HCT116 (cell line): ENCODE data around the gene ZIC4. TPM values are rescaled to one million over a fixed set of nuclear protein-coding genes. Genes with fewer than 3 reads are reported as not detected.

Source experiments
- ATAC-seq: fragments of 200-7000 bp; cut with Tn5 transposase; 2 replicates; pipeline ENCODE4 v1.9.1; 2020; ENCODE audit warnings: mild to moderate bottlenecking, moderate library complexity
- BruUV-seq: library from RNA; stranded (reverse); fragments of 400-500 nt; replicated peaks from 2 replicates; lab custom pipeline; 2021; lab: Mats Ljungman, UMichigan
- CTCF ChIA-PET: fragments of 300-600 bp; sonication (Branson Sonifier 250); formaldehyde crosslinking; loops from one replicate; lab custom pipeline; 2021; ENCODE audit warnings: antibody characterized with exemption; lab: Charles Lee
- POLR2A ChIA-PET: fragments of 300-600, 350-600 bp; sonication (Branson Sonifier 250); formaldehyde crosslinking; loops from one replicate; lab custom pipeline; 2021; ENCODE audit warnings: antibody characterized with exemption; lab: Charles Lee
- RAD21 ChIA-PET, 2 experiments: fragments of 300-600 bp; sonication (Branson Sonifier 250); formaldehyde crosslinking; loops; one replicate each; lab custom pipeline; 2023; ENCODE audit warnings: low total read pairs in 2 of 2; ENCODE audit not compliant: uncharacterized antibody in 2 of 2, unreplicated experiment in 2 of 2, low non-redundant PET in 1 of 2; lab: Charles Lee
- DNase-seq: peaks from one replicate; pipeline ENCODE4 v3.0.0-alpha.2; 2010; ENCODE audit warnings: low read depth, low spot score
- H2AFZ ChIP-seq: fragments of 200-600 bp; shearing (Covaris generic), sonication (generic); 2 replicates; pipeline ENCODE4 v1.6.1; 2017; ENCODE audit warnings: low read depth, mixed run types, mixed read lengths, antibody characterized with exemption, low read length; ENCODE audit not compliant: poor library complexity, severe bottlenecking
- H3K27ac ChIP-seq: 2 replicates; pipeline ENCODE4 v1.5.1; 2012; ENCODE audit warnings: low read depth, low read length
- H3K27me3 ChIP-seq: fragments of 200-600 bp; sonication (generic); 2 replicates; pipeline ENCODE4 v1.6.1; 2016; ENCODE audit warnings: mixed run types, low read length, mixed read lengths; ENCODE audit not compliant: insufficient read depth
- H3K36me3 ChIP-seq, 2 experiments: fragments of 200-500 bp in 1 of 2; fragments of 200-600 bp in 1 of 2; sonication (Bioruptor generic) in 1 of 2; sonication (generic) in 1 of 2; 2 replicates each; pipeline versions ENCODE4 v1.5.1 to v1.6.1; 2014 to 2016; ENCODE audit warnings: low read length in 2 of 2, inconsistent platforms in 1 of 2, mixed read lengths in 1 of 2, mixed run types in 1 of 2; ENCODE audit not compliant: insufficient read depth in 2 of 2, control insufficient read depth in 1 of 2
- H3K4me1 ChIP-seq, 2 experiments: fragments of 200-600 bp in 1 of 2; sonication (generic) in 1 of 2; 2 replicates each; pipeline versions ENCODE4 v1.5.1 to v1.6.1; 2012 to 2017; ENCODE audit warnings: low read length in 2 of 2, inconsistent platforms in 1 of 2, mild to moderate bottlenecking in 1 of 2, mixed read lengths in 1 of 2, mixed run types in 1 of 2, moderate library complexity in 1 of 2; ENCODE audit not compliant: insufficient read depth in 2 of 2, control insufficient read depth in 1 of 2
- H3K4me2 ChIP-seq: fragments of 200-600 bp; sonication (generic); 2 replicates; pipeline ENCODE4 v1.6.1; 2017; ENCODE audit warnings: mixed run types, low read length, mixed read lengths
- H3K4me3 ChIP-seq, 2 experiments: fragments of 200-600 bp in 1 of 2; sonication (generic) in 1 of 2; replicated peaks in 1 of 2; 2 replicates each; pipeline ENCODE4 v1.5.1; 2011 to 2016; ENCODE audit warnings: low read length in 2 of 2, control low read depth in 1 of 2, low read depth in 1 of 2, mild to moderate bottlenecking in 1 of 2, mixed read lengths in 1 of 2, mixed run types in 1 of 2
- H3K79me2 ChIP-seq: fragments of 200-600 bp; sonication (generic); 2 replicates; pipeline ENCODE4 v1.6.1; 2017; ENCODE audit warnings: mild to moderate bottlenecking, mixed run types, low read length, moderate library complexity, mixed read lengths; ENCODE audit not compliant: insufficient read depth
- H3K9ac ChIP-seq: fragments of 200-600 bp; sonication (generic); 2 replicates; pipeline ENCODE4 v1.6.1; 2016; ENCODE audit warnings: low read length, mixed read lengths
- H3K9me2 ChIP-seq: fragments of 200-600 bp; sonication (generic), shearing (Covaris generic); 2 replicates; pipeline ENCODE4 v1.6.1; 2017; ENCODE audit warnings: mixed run types, mild to moderate bottlenecking, moderate library complexity; ENCODE audit not compliant: insufficient read depth
- H3K9me3 ChIP-seq, 2 experiments: fragments of 200-500 bp in 1 of 2; fragments of 200-600 bp in 1 of 2; sonication (Bioruptor generic) in 1 of 2; sonication (generic) in 1 of 2; 2 replicates each; pipeline ENCODE4 v1.6.1; 2014 to 2017; ENCODE audit warnings: low read length in 2 of 2, mixed read lengths in 2 of 2, inconsistent platforms in 1 of 2, low read depth in 1 of 2, mild to moderate bottlenecking in 1 of 2, mixed run types in 1 of 2, moderate library complexity in 1 of 2; ENCODE audit not compliant: control insufficient read depth in 1 of 2, insufficient read depth in 1 of 2
- H4K20me1 ChIP-seq: fragments of 200-600 bp; sonication (generic), shearing (Covaris generic); 2 replicates; pipeline ENCODE4 v1.6.1; 2017; ENCODE audit warnings: mixed run types, mild to moderate bottlenecking, moderate library complexity; ENCODE audit not compliant: insufficient read depth
- ATF3 ChIP-seq: IDR thresholded peaks from 2 replicates; pipeline ENCODE4 v1.6.1; 2012
- CBX3 ChIP-seq: IDR thresholded peaks from 2 replicates; pipeline ENCODE4 v1.6.1; 2012; ENCODE audit warnings: low read depth
- CTCF ChIP-seq, 3 experiments: fragments of 200-600 bp in 1 of 3; sonication (generic) in 1 of 3; IDR thresholded peaks in 2 of 3; conservative IDR thresholded peaks in 1 of 3; 2 replicates each; pipeline ENCODE4 v1.5.1; 2012 to 2017; ENCODE audit warnings: low read depth in 2 of 3, low read length in 2 of 3, antibody characterized with exemption in 1 of 3, borderline replicate concordance in 1 of 3, control low read depth in 1 of 3, mild to moderate bottlenecking in 1 of 3, mixed read lengths in 1 of 3, mixed run types in 1 of 3, moderate library complexity in 1 of 3; ENCODE audit not compliant: insufficient read depth in 1 of 3
- EGR1 ChIP-seq: IDR thresholded peaks from 2 replicates; pipeline ENCODE4 v1.6.1; 2012; ENCODE audit warnings: low read depth
- EZH2phosphoT487 ChIP-seq: fragments of 200-600 bp; IDR thresholded peaks from 2 replicates; pipeline ENCODE4 v1.6.1; 2018; ENCODE audit warnings: antibody characterized with exemption, borderline replicate concordance
- FOSL1 ChIP-seq: IDR thresholded peaks from 2 replicates; pipeline ENCODE4 v1.6.1; 2012; ENCODE audit warnings: low read depth
- JUND ChIP-seq: IDR thresholded peaks from 2 replicates; pipeline ENCODE4 v1.6.1; 2012
- RAD21 ChIP-seq: IDR thresholded peaks from 2 replicates; pipeline ENCODE4 v1.6.1; 2012; ENCODE audit warnings: low read depth, mild to moderate bottlenecking
- SP1 ChIP-seq: IDR thresholded peaks from 2 replicates; pipeline ENCODE4 v1.6.1; 2012; ENCODE audit warnings: low read depth
- TCF7L2 ChIP-seq: IDR thresholded peaks from 2 replicates; pipeline ENCODE4 v1.7.0; 2011; ENCODE audit warnings: borderline replicate concordance, inconsistent platforms; ENCODE audit not compliant: insufficient read depth, insufficient read length; ENCODE audit errors: extremely low read depth
- ZFX ChIP-seq: fragments of 450-650 bp; IDR thresholded peaks from 2 replicates; pipeline ENCODE4 v1.6.1; 2017
- ZNF274 ChIP-seq: fragments of 200-500 bp; sonication (Bioruptor generic); IDR thresholded peaks from 2 replicates; pipeline ENCODE4 v1.6.1; 2014; ENCODE audit warnings: mild to moderate bottlenecking, low read depth, low read length, inconsistent platforms
- intact Hi-C: fragments of 100-400 bp; cut with micrococcal nuclease; formaldehyde crosslinking; loops from 2 replicates; pipeline ENCODE4 v1.10.0; 2022
- total RNA-seq: library from RNA; stranded (reverse); gene quantifications from one replicate; pipeline ENCODE4 v1.2.1, GENCODE V29; 2021; ENCODE audit not compliant: unreplicated experiment

ZIC4 gene
- total RNA-seq, 1 experiment from 2014 or later, result not detected

- Histone ChIP-seq H3K9ac (no peak overlapping the region), H4K20me1 (no peaks in the 10 kb centered on the region), H3K4me1 (0 out of 4 replicates have a peak, but pooled peaks cover 0 to 3% of the 10 kb centered on the region in 2 experiments), H3K27me3 (no peaks in the 10 kb centered on the region), H3K4me3 (no peak overlapping the region), H3K4me2 (no peak overlapping the region), H3K79me2 (no peaks in the 10 kb centered on the region), H3K9me2 (no peaks in the 10 kb centered on the region), H3K36me3 (no peaks in the 10 kb centered on the region), H3K27ac (no peak overlapping the region), H3K9me3 (no peaks in the 10 kb centered on the region), H2AFZ (no peak overlapping the region)
- intact Hi-C loops, result no loop called here
- no peak for TF ChIP-seq CTCF (IDR thresholded peaks at IDR 0.05 in 2 of 3, conservative IDR thresholded peaks at IDR 0.05 in 1 of 3; ENCODE audit: borderline replicate concordance in 1 of 3, insufficient read depth in 1 of 3, low read depth in 2 of 3, low read length in 2 of 3)
- ATAC-seq, result no peak
- POLR2A ChIA-PET, result no interaction called here
- no TSS peak for BruUV-seq
- RAD21 ChIA-PET, result no interaction called here
- no peak for DNase-seq
- CTCF ChIA-PET, result no interaction called here
Measured at GRCh38 chr3:147395899-147396711, 10.2 kb downstream of the ZIC4 start.

- no peak overlapping the region for H3K27ac ChIP-seq
- no peaks in the 10 kb centered on the region for H4K20me1 ChIP-seq
- ChIA-PET POLR2A (no interaction called here), CTCF (interaction anchor here (0.8 kb wide), 1 partner anchor 12 kb away, joined by 5 read pairs; no protein-coding TSS in a partner anchor), RAD21 (no interaction called here)
- no peak overlapping the region for H3K4me2 ChIP-seq
- BruUV-seq, result no TSS peak
- 0 out of 4 replicates have a peak, but pooled peaks cover 0 to 3% of the 10 kb centered on the region in 2 experiments for H3K4me1 ChIP-seq
- no peak overlapping the region for H2AFZ ChIP-seq
- no peaks in the 10 kb centered on the region for H3K36me3 ChIP-seq
- ATAC-seq, result no peak
- no peaks in the 10 kb centered on the region for H3K79me2 ChIP-seq
- H3K27me3 ChIP-seq, result no peaks in the 10 kb centered on the region
- no peaks in the 10 kb centered on the region for H3K9me3 ChIP-seq
- H3K9ac ChIP-seq, result no peak overlapping the region
- DNase-seq, result no peak
- intact Hi-C loops, result no loop called here
- H3K9me2 ChIP-seq, result no peaks in the 10 kb centered on the region
- H3K4me3 ChIP-seq, result no peak overlapping the region
- no peak for TF ChIP-seq TCF7L2
- TF ChIP-seq JUND, result no peak
- TF ChIP-seq CBX3, result no peak
- TF ChIP-seq RAD21, result no peak
- no peak for TF ChIP-seq ATF3
- TF ChIP-seq EZH2phosphoT487, result no peak
- TF ChIP-seq CTCF (IDR thresholded peaks at IDR 0.05 in 2 of 3, conservative IDR thresholded peaks at IDR 0.05 in 1 of 3; ENCODE audit: borderline replicate concordance in 1 of 3, insufficient read depth in 1 of 3, low read depth in 2 of 3, low read length in 2 of 3), result no peak
- TF ChIP-seq EGR1, result no peak
- no peak for TF ChIP-seq ZNF274
- TF ChIP-seq FOSL1, result no peak
- no peak for TF ChIP-seq SP1
- no peak for TF ChIP-seq ZFX
Measured at GRCh38 chr3:147394884-147395225, 11.5 kb downstream of the ZIC4 start.
